Adrenal gland (tissue), 12 donors: ENCODE measurements around the gene PTTG1IP2. TPM values are rescaled to one million over a fixed set of nuclear protein-coding genes. Genes with fewer than 3 reads are reported as not detected.
A peak's percentile ranks its signal among the peaks of the same experiment; 100 is the strongest.

Experiments used
- DNase-seq, 7 donors: peaks; one replicate each; pipeline ENCODE4 v3.0.0-alpha.2; 2019 to 2020
- H3K27ac ChIP-seq, 5 donors: fragments of 200-600 bp; sonication (generic) in 4 of 5; 1 replicate in 3 of 5; 2 replicates in 2 of 5; pipeline versions ENCODE4 v1.5.1 to v1.8.0; 2016 to 2020; ENCODE audit warnings: mild to moderate bottlenecking in 1 of 5
- H3K27me3 ChIP-seq: fragments of 200-600 bp; 2 replicates; pipeline ENCODE4 v1.8.0; 2021
- H3K36me3 ChIP-seq, 2 donors: fragments of 200-600 bp; replicated peaks in 1 of 2; 1 replicate in 1 of 2; 2 replicates in 1 of 2; pipeline versions ENCODE4 v1.5.1 to v1.8.0; 2018 to 2022
- H3K4me1 ChIP-seq, 2 donors: fragments of 200-600 bp; replicated peaks in 1 of 2; 1 replicate in 1 of 2; 2 replicates in 1 of 2; pipeline versions ENCODE4 v1.5.1 to v1.8.0; 2018 to 2021
- H3K4me3 ChIP-seq, 4 donors: fragments of 200-600 bp; sonication (generic) in 3 of 4; one replicate each; pipeline ENCODE4 v1.5.1; 2016 to 2018
- H3K9me3 ChIP-seq, 3 donors: fragments of 200-600 bp; sonication (generic) in 1 of 3; replicated peaks in 1 of 3; 1 replicate in 2 of 3; 2 replicates in 1 of 3; pipeline versions ENCODE4 v1.5.1 to v1.8.0; 2016 to 2021
- CTCF ChIP-seq, 6 experiments: fragments of 450-650 bp in 4 of 6; fragments of 200-600 bp in 2 of 6; sonication (generic) in 1 of 6; IDR thresholded peaks; 1 replicate in 5 of 6; 2 replicates in 1 of 6; pipeline versions ENCODE4 v1.5.1 to v1.8.0; 2016 to 2021; ENCODE audit warnings: antibody characterized with exemption in 6 of 6, mild to moderate bottlenecking in 2 of 6, moderate library complexity in 1 of 6
- POLR2A ChIP-seq, 2 donors: fragments of 450-650 bp; IDR thresholded peaks; one replicate each; pipeline ENCODE4 v1.6.1; 2017; ENCODE audit warnings: antibody characterized with exemption in 2 of 2, mild to moderate bottlenecking in 2 of 2, moderate library complexity in 1 of 2
- WGBS, 4 donors: extraction: QIAGEN DNeasy Blood & Tissue Kit in 2 of 4; methylation state at CpG; one replicate each; pipeline versions ENCODE4 v1.1.5 to v1.1.7; 2013 to 2017; 5-methylcytosine and 5-hydroxymethylcytosine counted together
- intact Hi-C, 2 donors: fragments of 100-400 bp; cut with DNase I; formaldehyde crosslinking; loops; one replicate each; pipeline versions ENCODE4 v1.14.1 to v1.15.0; 2022 to 2023
- polyA plus RNA-seq, 3 donors: library from polyadenylated mRNA; stranded (reverse); fragments of 200-250 nt in 2 of 3; fragments of 350-450 nt in 1 of 3; fragmentation: Illumina TruSeq in 1 of 3; extraction: RNeasy Lipid Tissue Mini Kit (QIAGEN cat#74804) in 1 of 3; gene quantifications; one replicate each; pipeline ENCODE4 v1.2.3, GENCODE V29; 2013 to 2014
- total RNA-seq, 9 donors: library from RNA; depleted of rRNA in 4 of 9; stranded (reverse); fragments of >200 nt in 4 of 9; fragments of 120-200 nt in 1 of 9; fragmentation: NEBNext Ultra II Directional in 1 of 9; extraction: Animal tissue kit (Norgen Biotek cat#: 25700) in 1 of 9; gene quantifications; one replicate each; pipeline versions ENCODE4 v1.1.0 to v1.2.4, GENCODE V29; 2013 to 2023
- donor health status: healthy with polysubstance abuse.
- donor health status: Bipolar disorder and iron deficiency.
- donor health status: DM: yes; HTN: yes; CAD: no.
- donor health status: DM: no; HTN: no; CAD: no.
- donor health status: DM: no; HTN: no; CAD: no.
- donor health status: DM: yes; HTN: yes; CAD: no.

PTTG1IP2 gene
- total and polyA plus RNA-seq, 12 donors, result not detected

- intact Hi-C loops, result no loop called here
- Histone ChIP-seq H3K4me3 (no peak overlapping the region), H3K36me3 (no peaks in the 10 kb centered on the region), H3K27ac (no peak overlapping the region), H3K9me3 (no peaks in the 10 kb centered on the region), H3K27me3 (no peaks in the 10 kb centered on the region), H3K4me1 (no peaks in the 10 kb centered on the region)
- TF ChIP-seq CTCF (IDR thresholded peaks at IDR 0.05), result no peak
- TF ChIP-seq POLR2A (IDR thresholded peaks at IDR 0.05), result no peak
- no peak for DNase-seq
These were observed 15.3 kb downstream of the PTTG1IP2 start for GRCh38 chr7:90484706-90485105.

GRCh38 chr7:90485734-90486316 lies 16.4 kb downstream of the PTTG1IP2 start:
- intact Hi-C loops, result no loop called here
- no peak overlapping the region for H3K4me3 ChIP-seq
- no peak for TF ChIP-seq POLR2A (IDR thresholded peaks at IDR 0.05)
- TF ChIP-seq CTCF (IDR thresholded peaks at IDR 0.05), result no peak
- peak in 1 of 7 donors; percentile 24 for DNase-seq
- no peaks in the 10 kb centered on the region for H3K27me3 ChIP-seq
- no peaks in the 10 kb centered on the region for H3K4me1 ChIP-seq
- WGBS, 4 donors, result 73 to 81% (median 76%) methylated on average over 6 of the region's 6 CpGs
- no peaks in the 10 kb centered on the region for H3K9me3 ChIP-seq
- no peaks in the 10 kb centered on the region for H3K36me3 ChIP-seq
- no peak overlapping the region for H3K27ac ChIP-seq

GRCh38 chr7:90487808-90488207 lies 18.4 kb downstream of the PTTG1IP2 start:
- TF ChIP-seq POLR2A (IDR thresholded peaks at IDR 0.05), result no peak
- no peak for TF ChIP-seq CTCF (IDR thresholded peaks at IDR 0.05)
- intact Hi-C loops, result no loop called here
- Histone ChIP-seq H3K4me1 (no peaks in the 10 kb centered on the region), H3K27me3 (no peaks in the 10 kb centered on the region), H3K27ac (no peak overlapping the region), H3K9me3 (no peaks in the 10 kb centered on the region), H3K36me3 (no peaks in the 10 kb centered on the region), H3K4me3 (no peak overlapping the region)
- no peak for DNase-seq
- 56 to 88% (median 77%) methylated on average over 2 of the region's 2 CpGs for WGBS, 4 donors

GRCh38 chr7:90488220-90488619 lies 18.8 kb downstream of the PTTG1IP2 start:
- Histone ChIP-seq H3K27me3 (no peaks in the 10 kb centered on the region), H3K36me3 (no peaks in the 10 kb centered on the region), H3K27ac (no peak overlapping the region), H3K4me1 (no peaks in the 10 kb centered on the region), H3K9me3 (no peaks in the 10 kb centered on the region), H3K4me3 (no peak overlapping the region)
- DNase-seq, result no peak
- WGBS, 4 donors, result 70 to 82% (median 74%) methylated on average over 1 of the region's 1 CpG
- TF ChIP-seq CTCF (IDR thresholded peaks at IDR 0.05) (no peak), POLR2A (IDR thresholded peaks at IDR 0.05) (no peak)
- intact Hi-C loops, result no loop called here
